Measurements from ENCODE around the gene PDE4C. TPM values are rescaled to one million over a fixed set of nuclear protein-coding genes. Genes with fewer than 3 reads are reported as not detected.

Gene PDE4C
- total and polyA plus RNA-seq, 9 of the 15 experiments (the other 6 are each of a cell fraction or from before 2014, with no cell fraction given): 0.04 to 0.91 (median 0.20) TPM; not detected in 1

- no peak for TF ChIP-seq KDM1A (IDR thresholded peaks at IDR 0.05)
- peak; percentile 43; the same call in 1 of the 2 replicates for TF ChIP-seq GABPB1 (CRISPR knock-in tag; IDR thresholded peaks at IDR 0.05)
- TF ChIP-seq ZNF384 (IDR thresholded peaks at IDR 0.05; ENCODE audit: low read depth, low read length): 0 out of 2 replicates have a peak, but pooled peaks have one; percentile 9
- no peak for TF ChIP-seq TAF7 (tag; IDR thresholded peaks at IDR 0.05)
- TF ChIP-seq GTF2A2 (tag; IDR thresholded peaks at IDR 0.05): peak; percentile 55; the same call in 1 of the 2 replicates
- TF ChIP-seq SMARCA4 (IDR thresholded peaks at IDR 0.05): no peak
- no peak for TF ChIP-seq ZNF41 (CRISPR knock-in tag; conservative IDR thresholded peaks at IDR 0.05)
- TF ChIP-seq ATF6 (CRISPR knock-in tag; IDR thresholded peaks at IDR 0.05): no peak
- TF ChIP-seq IRF9 (tag; IDR thresholded peaks at IDR 0.05): no peak
- peak; percentile 24; the same call in 1 of the 2 replicates for TF ChIP-seq CREB1 (IDR thresholded peaks at IDR 0.05)
- no peak for TF ChIP-seq CREB1 (CRISPR knock-in tag; IDR thresholded peaks at IDR 0.05)
- peak in 1 of 2 experiments; percentile 80; a peak in 2 of 4 replicates for TF ChIP-seq MLLT1 (IDR thresholded peaks at IDR 0.05)
- TF ChIP-seq FOXK2 (conservative IDR thresholded peaks at IDR 0.05 in 1 of 2, IDR thresholded peaks at IDR 0.05 in 1 of 2; ENCODE audit: low read depth in 2 of 2): peak in 1 of 2 experiments; percentile 76; a peak in 2 of 4 replicates
- TF ChIP-seq ZNF133 (CRISPR knock-in tag; IDR thresholded peaks at IDR 0.05): no peak
- peak; percentile 80 for TF ChIP-seq TFAP4 (CRISPR knock-in tag; IDR thresholded peaks at IDR 0.05; ENCODE audit: borderline replicate concordance)
- peak; percentile 45 for TF ChIP-seq TAF1 (IDR thresholded peaks at IDR 0.05; ENCODE audit: control insufficient read depth, extremely low read depth, insufficient read depth, low read length, severe bottlenecking)
- TF ChIP-seq SMAD1 (IDR thresholded peaks at IDR 0.05; ENCODE audit: low read depth, low read length, partially characterized antibody): no peak
Measured at GRCh38 chr19:18205200-18205892, 20.9 kb downstream of the PDE4C start (continued).
